Natural killer cell (primary cell): ENCODE results near the gene TMPRSS11E. TPM values are rescaled to one million over a fixed set of nuclear protein-coding genes. Genes with fewer than 3 reads are reported as not detected.
"Not testable (repeated sequence)": the region's sequence is repeated elsewhere in the genome, so short reads cannot be mapped to it uniquely, and the experiment has no call there.

Experiments used
- ATAC-seq, 3 donors: fragments of 150-1000 bp in 2 of 3; fragments of 200-7000 bp in 1 of 3; cut with Tn5 transposase; 1 replicate in 1 of 3; 2 replicates in 2 of 3; pipeline ENCODE4 v1.10.0; 2021; ENCODE audit warnings: mild to moderate bottlenecking in 2 of 3, moderate library complexity in 2 of 3
- DNase-seq, 2 donors: peaks; one replicate each; pipeline versions ENCODE4 v3.0.0 to v3.0.0-alpha.2; 2013 to 2021; ENCODE audit warnings: mixed read lengths in 1 of 2
- H3K27ac ChIP-seq: one replicate; pipeline ENCODE4 v1.5.1; 2013; ENCODE audit warnings: mild to moderate bottlenecking, low read length
- H3K27me3 ChIP-seq: one replicate; pipeline ENCODE4 v1.6.1; 2013; ENCODE audit warnings: low read length; ENCODE audit not compliant: control insufficient read depth, insufficient read depth
- H3K36me3 ChIP-seq: one replicate; pipeline ENCODE4 v1.6.1; 2013; ENCODE audit warnings: low read length; ENCODE audit not compliant: control insufficient read depth, insufficient read depth
- H3K4me1 ChIP-seq: one replicate; pipeline ENCODE4 v1.6.1; 2013; ENCODE audit warnings: low read length; ENCODE audit not compliant: control insufficient read depth, insufficient read depth
- H3K4me3 ChIP-seq: one replicate; pipeline ENCODE4 v1.5.1; 2013; ENCODE audit warnings: low read length
- H3K9me3 ChIP-seq: one replicate; pipeline ENCODE4 v1.6.1; 2013; ENCODE audit warnings: low read length; ENCODE audit not compliant: control insufficient read depth, insufficient read depth
- H3K27ac Mint-ChIP-seq, 2 donors: one replicate each; pipeline ENCODE4 v1.8.0; 2022; ENCODE audit warnings: mild to moderate bottlenecking in 2 of 2, mixed read lengths in 2 of 2, moderate library complexity in 1 of 2
- H3K27me3 Mint-ChIP-seq, 2 donors: one replicate each; pipeline ENCODE4 v1.8.0; 2022; ENCODE audit warnings: low read depth in 2 of 2, mixed read lengths in 2 of 2
- H3K36me3 Mint-ChIP-seq: one replicate; pipeline ENCODE4 v1.8.0; 2022; ENCODE audit warnings: mixed read lengths
- H3K4me1 Mint-ChIP-seq, 2 donors: one replicate each; pipeline ENCODE4 v1.8.0; 2022; ENCODE audit warnings: mixed read lengths in 2 of 2
- H3K4me3 Mint-ChIP-seq: one replicate; pipeline ENCODE4 v1.8.0; 2022; ENCODE audit warnings: mild to moderate bottlenecking, moderate library complexity, mixed read lengths
- H3K9me3 Mint-ChIP-seq, 2 donors: one replicate each; pipeline ENCODE4 v1.8.0; 2022; ENCODE audit warnings: mixed read lengths in 2 of 2
- WGBS: methylation state at CpG from one replicate; pipeline ENCODE4 v1.1.7; 2013; ENCODE audit warnings: missing lambda C conversion rate; ENCODE audit not compliant: insufficient coverage; 5-methylcytosine and 5-hydroxymethylcytosine counted together
- intact Hi-C: fragments of 100-400 bp; cut with micrococcal nuclease; formaldehyde crosslinking; loops from one replicate; pipeline ENCODE4 v1.14.2; 2022
- total RNA-seq, 4 donors: library from RNA; stranded (reverse); fragments of 120-200 nt in 1 of 4; gene quantifications; one replicate each; pipeline versions ENCODE4 v1.2.3 to v1.2.4, GENCODE V29; 2013 to 2022
- TF ChIP-seq, protein P1 (sequence below): fragments of 200-600 bp; IDR thresholded peaks from one replicate; pipeline ENCODE4 v1.8.0; 2022; ENCODE audit warnings: antibody characterized with exemption

TMPRSS11E gene
- total RNA-seq, 3 donors from 2014 or later (not counting 1 experiment from before 2014, with no cell fraction given) = not detected

DNA sequence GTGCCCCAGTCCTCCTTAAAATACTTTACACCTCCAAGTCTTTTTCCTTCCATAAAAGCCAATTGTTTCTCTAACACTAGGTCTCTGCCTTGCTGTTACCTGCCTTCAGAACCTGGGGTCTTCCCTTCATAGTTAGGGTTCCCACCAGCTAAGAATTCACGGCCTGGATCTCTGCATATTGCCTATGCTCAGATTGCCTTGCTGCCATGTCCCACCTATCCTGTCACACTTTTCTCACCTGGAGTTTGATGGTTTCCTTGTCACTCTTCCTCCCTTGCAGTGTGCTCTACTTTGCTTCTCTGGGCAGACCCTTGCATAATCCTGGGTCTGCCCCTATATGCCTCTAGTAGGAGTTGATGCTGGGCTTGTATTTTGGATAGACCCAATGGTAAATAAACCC is 36.6 kb upstream of the TMPRSS11E start:
- DNase-seq (no peak), ATAC-seq (no peak)
- Histone ChIP-seq H3K9me3 (no peaks in the 10 kb centered on the region), H3K36me3 (no peaks in the 10 kb centered on the region), H3K27me3 (no peaks in the 10 kb centered on the region), H3K4me3 (no peak overlapping the region), H3K4me1 (no peaks in the 10 kb centered on the region), H3K27ac (no peak overlapping the region)
- Mint-ChIP-seq H3K9me3 (no peaks in the 10 kb centered on the region), H3K4me1 (no peaks in the 10 kb centered on the region), H3K27ac (no peak overlapping the region), H3K36me3 (no peaks in the 10 kb centered on the region), H3K4me3 (no peak overlapping the region), H3K27me3 (peaks cover 0 to 6% of the 10 kb centered on the region in 2 donors)
- intact Hi-C loops = no loop called here
- 91% methylated on average over 1 of the region's 1 CpG for WGBS
- TF ChIP-seq, protein P1, sequence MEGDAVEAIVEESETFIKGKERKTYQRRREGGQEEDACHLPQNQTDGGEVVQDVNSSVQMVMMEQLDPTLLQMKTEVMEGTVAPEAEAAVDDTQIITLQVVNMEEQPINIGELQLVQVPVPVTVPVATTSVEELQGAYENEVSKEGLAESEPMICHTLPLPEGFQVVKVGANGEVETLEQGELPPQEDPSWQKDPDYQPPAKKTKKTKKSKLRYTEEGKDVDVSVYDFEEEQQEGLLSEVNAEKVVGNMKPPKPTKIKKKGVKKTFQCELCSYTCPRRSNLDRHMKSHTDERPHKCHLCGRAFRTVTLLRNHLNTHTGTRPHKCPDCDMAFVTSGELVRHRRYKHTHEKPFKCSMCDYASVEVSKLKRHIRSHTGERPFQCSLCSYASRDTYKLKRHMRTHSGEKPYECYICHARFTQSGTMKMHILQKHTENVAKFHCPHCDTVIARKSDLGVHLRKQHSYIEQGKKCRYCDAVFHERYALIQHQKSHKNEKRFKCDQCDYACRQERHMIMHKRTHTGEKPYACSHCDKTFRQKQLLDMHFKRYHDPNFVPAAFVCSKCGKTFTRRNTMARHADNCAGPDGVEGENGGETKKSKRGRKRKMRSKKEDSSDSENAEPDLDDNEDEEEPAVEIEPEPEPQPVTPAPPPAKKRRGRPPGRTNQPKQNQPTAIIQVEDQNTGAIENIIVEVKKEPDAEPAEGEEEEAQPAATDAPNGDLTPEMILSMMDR = no peak

DNA sequence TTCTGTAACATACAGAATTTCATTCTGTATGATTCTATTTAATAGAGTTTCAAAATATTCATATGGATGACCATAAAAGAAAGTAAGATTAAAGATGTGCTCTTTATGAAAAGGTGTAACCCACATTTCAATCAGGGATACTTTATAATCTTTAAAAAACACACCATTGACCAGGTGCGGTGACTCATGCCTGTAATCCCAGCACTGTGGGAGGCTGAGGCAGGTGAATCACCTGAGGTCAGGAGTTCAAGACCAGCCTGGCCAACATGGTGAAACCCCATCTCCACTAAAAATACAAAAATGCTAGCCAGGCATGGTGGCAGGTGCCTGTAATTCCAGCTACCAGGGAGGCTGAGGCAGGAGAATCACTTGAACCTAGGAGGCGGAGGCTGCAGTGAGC is 35.2 kb upstream of the TMPRSS11E start:
- H3K9me3 Mint-ChIP-seq, H3K27me3 Mint-ChIP-seq, H3K36me3 Mint-ChIP-seq, intact Hi-C loops, H3K27ac Mint-ChIP-seq, H3K4me3 ChIP-seq, H3K36me3 ChIP-seq, H3K27me3 ChIP-seq, H3K9me3 ChIP-seq, ATAC-seq, H3K4me3 Mint-ChIP-seq, H3K27ac ChIP-seq, H3K4me1 ChIP-seq, DNase-seq, H3K4me1 Mint-ChIP-seq: not testable (repeated sequence)
- 92% methylated on average over 2 of the region's 2 CpGs for WGBS

DNA sequence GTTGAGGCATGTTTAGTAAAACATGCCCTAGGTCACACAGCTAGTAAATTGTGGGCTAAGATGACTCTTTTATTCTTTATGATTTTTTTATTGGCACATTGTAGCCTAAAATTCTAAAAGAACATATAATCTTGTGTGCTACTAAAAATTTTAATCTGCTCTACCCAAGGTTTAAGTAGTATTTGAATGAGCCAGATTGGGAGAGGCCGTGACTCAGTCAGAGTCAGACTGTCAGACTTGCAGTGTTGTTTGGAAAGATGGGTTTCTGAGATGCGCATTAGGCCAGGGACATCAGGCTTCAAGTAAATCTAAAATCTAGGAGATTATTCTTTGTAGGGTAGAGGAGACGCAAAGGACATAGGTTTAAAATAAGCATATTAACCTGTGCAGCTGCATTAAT is 30.7 kb upstream of the TMPRSS11E start:
- H3K27me3 ChIP-seq = no peaks in the 10 kb centered on the region
- Mint-ChIP-seq H3K4me1 (no peaks in the 10 kb centered on the region), H3K36me3 (no peaks in the 10 kb centered on the region), H3K9me3 (peaks cover 0 to 3% of the 10 kb centered on the region in 2 donors), H3K27me3 (peaks cover 0 to 5% of the 10 kb centered on the region in 2 donors), H3K27ac (no peak overlapping the region), H3K4me3 (no peak overlapping the region)
- peaks cover 6% of the 10 kb centered on the region for H3K9me3 ChIP-seq
- no peak overlapping the region for H3K27ac ChIP-seq
- intact Hi-C loops = no loop called here
- H3K4me1 ChIP-seq = no peaks in the 10 kb centered on the region
- WGBS = 85% methylated on average over 1 of the region's 3 CpGs
- ATAC-seq = no peak
- H3K36me3 ChIP-seq = no peaks in the 10 kb centered on the region
- DNase-seq = no peak
- no peak overlapping the region for H3K4me3 ChIP-seq
- TF ChIP-seq, protein P1 = no peak

DNA sequence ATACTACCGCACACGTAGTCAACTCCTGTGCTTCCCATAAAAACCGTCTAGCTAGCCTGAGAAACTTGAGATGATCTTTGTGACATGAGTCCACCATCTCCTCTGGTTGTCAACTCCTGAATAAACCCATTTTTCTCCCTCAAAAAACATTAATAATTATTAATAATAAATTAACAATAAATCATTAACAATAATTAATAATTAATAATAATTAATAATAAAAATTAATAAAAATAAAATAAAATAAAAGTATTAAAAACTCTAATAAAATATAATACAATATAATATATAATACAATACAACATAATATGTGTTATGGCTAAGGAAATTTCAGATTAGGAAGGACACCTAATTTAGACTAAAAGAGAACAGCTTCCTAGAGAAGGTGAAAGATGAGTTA is 20.7 kb upstream of the TMPRSS11E start:
- TF ChIP-seq, protein P1 = no peak
- Mint-ChIP-seq H3K36me3 (no peaks in the 10 kb centered on the region), H3K9me3 (no peaks in the 10 kb centered on the region), H3K27ac (no peak overlapping the region), H3K4me3 (no peak overlapping the region), H3K4me1 (no peaks in the 10 kb centered on the region), H3K27me3 (peaks cover 0 to 9% of the 10 kb centered on the region in 2 donors)
- no peaks in the 10 kb centered on the region for H3K36me3 ChIP-seq
- ATAC-seq (no peak), DNase-seq (no peak)
- WGBS = 99% methylated on average over 3 of the region's 3 CpGs
- H3K27ac ChIP-seq = no peak overlapping the region
- no peak overlapping the region for H3K4me3 ChIP-seq
- H3K4me1 ChIP-seq = no peaks in the 10 kb centered on the region
- no peaks in the 10 kb centered on the region for H3K9me3 ChIP-seq
- H3K27me3 ChIP-seq = no peaks in the 10 kb centered on the region
- intact Hi-C loops = no loop called here
